Measurements from ENCODE around the gene PHACTR3. TPM values are rescaled to one million over a fixed set of nuclear protein-coding genes. Genes with fewer than 3 reads are reported as not detected.

Gene PHACTR3
- polyA plus RNA-seq, 1 donor = 12.4 TPM

DNA sequence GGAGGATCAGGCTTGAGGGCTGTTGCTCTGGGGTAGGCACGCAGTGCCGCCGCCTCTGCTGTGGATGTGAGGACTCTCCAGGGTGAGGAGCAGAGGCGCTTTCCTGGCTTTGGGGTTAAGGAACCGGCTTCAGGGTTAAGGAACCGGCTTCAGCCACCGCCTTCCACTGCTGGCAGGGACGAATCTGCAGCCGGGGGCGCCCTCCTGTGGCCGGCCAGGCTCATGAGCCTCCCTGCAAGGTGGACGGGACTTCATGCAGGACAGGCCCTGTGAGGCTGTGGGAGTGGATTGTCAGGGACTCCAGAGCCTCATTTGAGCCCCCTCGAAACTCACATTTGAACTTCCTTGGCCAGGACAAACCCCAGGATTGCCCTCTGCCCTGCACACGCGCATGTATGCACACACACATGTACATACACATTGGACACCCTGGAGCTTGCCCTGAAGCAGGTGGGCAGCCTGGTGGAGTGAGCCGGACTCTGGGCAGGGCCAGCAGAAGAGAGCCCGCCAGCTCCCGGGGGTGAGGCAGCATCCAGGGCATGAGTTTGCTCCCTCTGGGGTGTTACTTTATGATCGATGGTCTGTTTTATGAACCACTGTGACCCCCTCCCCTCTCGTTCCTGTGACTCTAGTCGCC is 146.9 kb downstream of the PHACTR3 start:
- DNase-seq = peak; percentile 53

DNA sequence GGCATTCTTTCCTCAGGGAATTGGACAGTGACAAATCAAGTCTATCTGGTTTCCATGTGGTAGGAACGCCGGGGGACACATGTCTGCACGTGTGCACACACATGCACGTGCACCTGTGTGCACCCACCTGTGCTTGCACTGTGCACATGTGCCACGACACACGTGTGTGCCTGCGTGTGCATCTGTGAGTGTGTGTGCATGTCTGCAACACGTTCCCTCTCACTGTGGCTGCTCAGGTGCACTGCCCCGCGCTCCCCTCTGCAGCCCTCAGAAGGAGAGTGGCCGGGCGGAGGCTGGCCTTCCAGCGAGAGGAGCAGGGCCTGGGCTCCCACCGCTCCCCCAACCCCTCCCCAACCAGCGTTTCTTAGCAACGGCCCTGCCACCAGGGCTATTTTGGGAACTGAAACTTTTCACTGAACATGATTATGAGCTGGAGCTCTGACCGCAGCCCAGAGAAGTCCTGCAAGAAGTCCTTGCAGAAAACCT is 147.8 kb downstream of the PHACTR3 start:
- DNase-seq = no peak

DNA sequence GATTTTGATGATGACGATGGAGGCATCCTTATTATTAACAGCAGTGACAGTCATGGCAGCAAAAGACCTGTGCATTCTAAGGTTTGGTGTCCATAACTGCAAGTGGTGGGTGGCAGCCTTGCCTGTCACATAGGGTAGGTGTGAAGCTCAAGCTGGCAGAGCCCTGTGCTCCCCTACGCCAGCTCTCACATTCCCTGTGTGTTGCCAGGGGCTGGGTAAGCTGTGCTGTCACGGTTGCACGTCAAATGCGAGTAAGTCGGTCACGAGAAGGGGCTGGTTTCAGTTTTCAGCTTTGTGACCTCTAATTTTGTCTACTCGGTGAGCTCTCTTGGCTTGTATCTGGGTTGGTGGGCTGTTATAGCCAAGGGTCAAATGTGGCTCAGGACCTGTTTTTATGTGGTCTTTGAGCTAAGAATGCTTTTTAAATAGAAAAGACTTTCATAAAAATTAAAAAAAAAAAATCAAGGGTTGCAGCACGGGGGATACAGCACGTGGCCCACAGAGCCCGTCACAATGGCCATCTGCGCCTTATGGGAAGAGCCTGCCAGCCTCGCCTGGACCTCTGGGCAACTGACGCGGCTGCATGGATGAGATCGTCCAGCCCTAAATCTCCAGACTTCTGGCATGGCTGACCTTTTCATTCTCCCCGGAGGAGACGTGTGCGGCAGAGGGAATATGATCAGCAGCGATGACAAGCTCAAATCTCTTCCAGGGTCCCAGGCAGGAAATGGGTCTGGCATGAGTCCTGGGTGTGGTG is 148.5 kb downstream of the PHACTR3 start:
- no peak for DNase-seq

DNA sequence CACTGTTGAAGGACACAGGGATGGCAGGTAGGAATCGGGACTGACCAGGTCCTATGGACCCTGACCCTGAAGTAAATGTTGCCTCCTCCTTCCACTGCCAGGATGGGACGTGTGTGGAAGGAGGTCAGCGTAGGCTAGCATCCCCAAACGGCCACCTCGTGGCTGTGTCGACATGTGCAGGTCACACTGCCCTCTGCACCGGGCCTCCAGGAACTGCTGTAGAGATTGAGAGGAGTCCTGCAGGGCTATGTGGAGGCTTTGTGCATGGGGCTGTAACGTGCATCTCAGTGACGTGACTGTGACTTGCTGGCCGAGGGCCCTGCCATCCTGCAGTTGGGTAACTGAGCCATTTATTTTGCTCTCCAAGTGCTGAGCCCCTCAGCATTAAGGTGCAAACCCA is 149.5 kb downstream of the PHACTR3 start:
- DNase-seq = no peak

DNA sequence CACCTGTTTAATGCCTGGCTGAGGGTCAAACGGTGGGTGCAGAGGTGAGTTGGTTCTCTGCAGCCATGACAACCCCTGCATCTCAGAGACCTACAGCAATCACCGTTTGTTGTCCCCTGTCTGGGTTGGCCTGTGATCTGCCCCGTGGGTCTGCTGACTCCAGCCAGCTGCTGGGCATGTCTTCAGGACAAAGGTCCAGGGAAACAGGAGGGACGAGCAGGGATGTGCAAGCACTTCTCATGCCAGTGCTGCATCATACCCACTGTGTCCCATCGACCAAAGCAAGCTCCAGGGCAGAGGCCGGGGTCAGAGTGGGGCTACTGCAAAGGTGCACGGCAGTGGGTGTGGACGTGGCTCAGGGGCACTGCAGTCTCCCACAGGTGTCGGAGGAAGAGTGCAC is 150.2 kb downstream of the PHACTR3 start:
- no peak for DNase-seq

DNA sequence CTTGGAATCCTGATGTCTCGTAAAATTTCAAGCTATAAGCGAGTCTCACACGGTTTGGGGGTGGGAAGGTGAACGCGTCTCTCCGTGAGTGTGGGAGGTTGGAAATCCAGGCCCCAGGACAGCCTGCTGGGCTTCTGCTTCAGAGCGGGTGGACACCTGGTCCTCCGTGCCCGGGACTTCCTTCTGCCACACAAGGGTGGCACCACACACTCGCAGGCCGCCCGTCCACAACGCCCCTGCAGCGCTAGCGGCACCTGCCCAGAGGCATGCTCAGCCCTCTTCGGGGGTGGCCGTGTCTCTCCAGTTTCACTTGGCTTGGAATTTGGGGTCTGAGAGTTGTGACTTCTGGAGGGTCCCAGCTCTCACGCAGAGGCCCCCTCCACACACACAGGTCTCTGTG is 151.9 kb downstream of the PHACTR3 start:
- DNase-seq = no peak

DNA sequence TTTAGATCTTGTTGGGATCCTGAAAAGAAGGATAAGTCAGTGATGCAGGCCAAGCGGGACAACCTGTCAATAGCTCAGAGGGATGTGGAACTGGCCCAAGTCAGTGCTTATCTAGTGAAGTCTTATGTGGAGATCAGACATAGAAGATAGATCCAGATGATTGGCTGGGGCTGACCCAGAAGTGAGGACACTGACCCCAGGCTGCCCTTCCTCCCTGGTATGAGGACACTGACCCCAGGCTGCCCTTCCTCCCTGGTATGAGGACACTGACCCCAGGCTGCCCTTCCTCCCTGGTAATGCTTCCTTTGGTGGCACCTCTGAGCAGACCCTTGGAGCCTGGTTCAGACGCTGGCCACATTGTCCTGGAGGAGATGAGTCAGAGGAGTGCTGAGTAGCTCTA is 159.7 kb downstream of the PHACTR3 start:
- no peak for DNase-seq

DNA sequence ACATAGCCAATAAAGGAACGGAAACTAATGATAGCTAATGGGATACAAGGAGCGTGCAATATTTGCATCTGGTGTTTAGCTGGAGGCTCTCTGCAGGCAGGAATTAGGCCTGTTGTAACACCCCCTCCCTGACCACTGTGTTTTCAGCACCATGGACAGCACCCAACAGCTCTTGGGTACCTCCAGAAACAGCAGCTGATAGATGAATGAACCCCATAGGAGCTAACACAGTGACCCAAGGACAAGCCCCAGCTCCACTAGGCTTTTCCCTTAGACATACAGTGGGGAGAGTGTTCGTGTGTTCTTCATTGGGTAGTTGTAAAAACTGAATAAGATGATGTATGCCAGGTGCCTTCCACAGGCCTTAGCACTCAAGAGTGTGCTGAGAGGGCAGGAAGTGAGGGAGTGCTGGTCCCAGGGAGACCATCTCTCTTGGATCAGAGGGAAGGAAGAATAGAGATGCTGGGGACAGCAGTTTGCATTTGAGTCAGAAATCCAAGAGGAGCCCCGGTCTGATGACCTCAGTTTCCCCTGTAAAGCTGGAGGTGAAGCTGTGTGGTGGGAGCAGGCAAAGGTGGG is 161.3 kb downstream of the PHACTR3 start:
- DNase-seq = no peak

DNA sequence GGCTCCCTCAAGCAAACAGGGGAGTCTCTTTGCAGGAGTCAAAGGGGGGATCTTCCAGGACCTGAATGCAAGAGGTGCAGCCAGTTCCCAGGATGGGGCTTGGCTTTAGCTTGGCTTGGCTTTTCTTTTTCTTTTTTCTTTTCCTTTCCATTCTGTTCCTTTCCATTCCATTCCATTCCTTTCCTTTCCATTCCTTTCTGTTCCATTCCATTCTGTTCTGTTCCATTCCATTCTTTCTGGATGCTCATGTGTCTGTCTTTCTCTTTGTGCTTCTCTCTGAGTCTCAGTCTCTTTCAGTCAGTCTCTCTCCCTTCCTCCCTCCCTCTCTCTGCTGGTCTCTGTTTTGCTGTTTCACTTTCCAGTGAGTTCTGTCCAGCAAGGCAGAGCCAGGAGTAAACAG is 163.3 kb downstream of the PHACTR3 start:
- no peak for DNase-seq

DNA sequence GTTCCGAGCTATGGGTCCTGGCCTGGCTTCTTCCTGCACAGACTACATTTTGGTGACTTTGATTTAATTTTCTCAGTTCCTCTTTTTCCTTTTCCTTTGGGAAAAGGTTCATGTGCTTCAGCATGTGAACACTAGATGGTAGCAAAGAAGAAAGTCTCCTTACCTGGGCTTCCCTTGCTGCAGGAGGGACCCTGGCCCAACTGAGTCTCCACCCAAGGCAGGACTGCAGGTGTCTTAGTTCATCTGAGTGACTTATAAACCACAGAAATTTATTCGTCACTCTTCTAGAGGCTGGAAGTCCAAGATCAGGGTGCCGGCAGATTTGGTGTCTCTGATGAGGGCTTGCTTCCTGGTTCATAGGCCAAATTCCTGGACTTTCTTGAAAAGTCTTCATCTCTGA is 165.9 kb downstream of the PHACTR3 start:
- DNase-seq = no peak

DNA sequence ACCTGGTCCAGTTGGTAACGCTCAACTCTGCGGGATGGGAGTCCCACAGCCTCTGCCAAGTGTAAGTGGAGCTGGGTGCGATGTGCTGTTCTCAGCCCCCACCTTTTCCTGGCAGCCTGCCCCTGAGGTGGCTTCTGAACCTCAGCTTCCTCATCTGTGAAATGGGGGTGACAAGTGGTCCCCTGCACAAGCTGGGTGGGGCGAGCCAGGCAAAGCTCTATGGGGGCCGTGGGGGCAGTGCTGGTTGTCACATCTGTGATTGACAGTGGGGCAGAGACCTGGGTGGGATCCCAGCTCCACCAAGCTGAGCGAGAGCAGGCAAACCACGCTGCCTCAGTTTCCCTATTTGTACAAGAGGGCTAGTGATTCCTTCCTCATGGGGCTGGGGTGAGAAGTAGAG is 166.5 kb downstream of the PHACTR3 start:
- no peak for DNase-seq

DNA sequence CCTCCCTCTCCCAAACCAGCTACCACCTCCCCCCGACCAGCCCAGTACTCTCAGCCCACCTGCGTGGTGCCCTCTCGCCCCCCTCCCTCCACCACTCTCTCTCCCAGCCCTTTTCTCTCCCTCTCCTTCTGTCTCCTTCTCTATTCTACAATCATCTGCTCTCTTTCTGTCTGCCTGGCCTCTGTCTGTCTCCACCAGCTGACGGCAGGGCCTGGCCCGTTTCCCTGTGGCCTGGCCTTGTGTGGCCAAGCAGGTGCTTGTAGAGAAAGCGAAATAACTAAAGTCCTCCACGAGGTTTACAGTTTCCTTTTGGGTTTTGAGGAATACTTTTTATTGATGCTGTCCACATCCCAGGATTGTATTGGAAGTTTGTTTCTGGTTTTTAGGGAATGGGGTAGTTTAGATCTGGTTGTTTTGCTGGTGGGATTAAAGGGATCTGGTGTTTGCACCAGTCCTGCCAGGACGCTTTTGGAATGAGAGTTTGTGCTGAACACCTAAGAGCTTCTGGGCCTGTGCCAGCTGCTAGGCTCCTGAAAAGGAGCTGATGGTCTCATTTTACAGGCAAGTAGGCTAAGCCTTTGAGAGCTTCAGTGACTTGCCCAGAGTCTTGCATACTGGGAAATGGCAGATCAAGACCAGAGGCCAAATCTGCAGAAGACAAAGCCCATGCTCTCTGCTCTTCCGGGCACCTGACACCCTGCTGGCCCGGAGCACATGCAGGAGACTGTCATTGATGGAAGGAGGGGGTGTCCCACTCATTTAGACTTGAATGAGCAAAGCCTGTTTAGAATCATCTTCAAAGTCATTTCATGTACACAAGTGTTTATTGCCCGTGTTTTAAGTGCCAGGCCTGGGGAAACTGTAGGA is 167.4 kb downstream of the PHACTR3 start:
- DNase-seq = no peak

DNA sequence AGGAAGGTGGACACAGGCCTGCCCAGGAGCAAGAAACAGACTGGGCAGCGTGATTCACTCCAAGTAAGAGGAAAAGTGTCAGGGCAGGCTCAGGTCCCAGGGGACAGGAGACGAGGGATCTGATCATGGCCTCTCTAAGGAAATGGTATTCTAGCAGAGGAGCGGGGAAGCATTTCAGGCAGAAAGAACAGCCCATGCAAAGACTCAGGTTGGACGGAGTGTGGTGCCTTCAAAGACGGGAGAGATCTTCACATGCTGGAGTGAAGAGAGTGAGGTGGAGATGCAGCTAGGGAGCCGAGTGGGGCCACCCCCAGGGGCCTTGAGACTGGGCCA is 168.0 kb downstream of the PHACTR3 start:
- no peak for DNase-seq

DNA sequence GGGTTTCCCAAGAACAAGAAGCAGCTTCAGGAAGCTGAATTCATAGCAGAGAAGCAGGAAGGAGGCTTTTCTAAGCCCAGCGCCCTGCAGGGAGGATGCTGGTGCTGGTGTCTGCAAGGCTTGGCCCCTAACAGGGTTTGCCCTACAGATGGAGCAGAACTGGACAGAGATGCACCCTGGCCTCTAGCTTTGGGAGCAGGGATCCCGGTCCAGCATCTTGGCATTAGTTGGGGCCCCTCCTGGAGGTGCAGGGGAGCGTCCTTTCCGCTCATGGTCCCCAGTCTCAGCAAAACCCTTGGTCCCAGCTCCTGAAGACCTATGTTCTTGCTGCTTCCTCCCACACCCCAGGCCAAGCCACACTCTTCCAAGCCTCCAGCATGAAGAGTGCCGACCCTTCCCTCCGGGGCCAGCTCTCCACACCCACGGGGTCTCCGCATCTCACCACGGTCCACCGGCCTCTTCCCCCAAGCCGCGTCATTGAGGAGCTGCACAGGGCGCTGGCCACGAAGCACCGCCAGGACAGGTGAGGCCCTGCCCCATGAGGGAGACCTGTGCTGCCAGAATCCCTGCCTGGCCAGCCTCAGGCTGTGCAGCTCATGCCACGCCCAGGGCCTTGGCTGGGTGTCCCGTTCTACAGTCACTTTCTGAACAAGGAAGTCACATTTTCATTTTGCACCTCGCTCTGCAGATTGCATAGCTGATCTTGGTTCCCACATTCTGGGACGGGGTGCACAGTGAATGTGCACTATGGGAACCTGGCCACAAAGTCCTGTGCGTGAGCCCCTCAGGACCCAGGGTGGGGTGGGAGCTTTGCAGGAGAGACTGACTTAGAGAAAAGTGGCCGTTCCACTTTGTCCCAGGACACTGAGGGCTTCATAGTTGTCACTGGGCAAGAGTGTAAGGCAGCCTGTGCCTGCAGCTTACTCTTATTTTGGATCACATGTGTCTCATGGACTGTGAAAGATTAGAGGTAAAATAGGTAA is 168.9 kb downstream of the PHACTR3 start:
- DNase-seq = no peak

DNA sequence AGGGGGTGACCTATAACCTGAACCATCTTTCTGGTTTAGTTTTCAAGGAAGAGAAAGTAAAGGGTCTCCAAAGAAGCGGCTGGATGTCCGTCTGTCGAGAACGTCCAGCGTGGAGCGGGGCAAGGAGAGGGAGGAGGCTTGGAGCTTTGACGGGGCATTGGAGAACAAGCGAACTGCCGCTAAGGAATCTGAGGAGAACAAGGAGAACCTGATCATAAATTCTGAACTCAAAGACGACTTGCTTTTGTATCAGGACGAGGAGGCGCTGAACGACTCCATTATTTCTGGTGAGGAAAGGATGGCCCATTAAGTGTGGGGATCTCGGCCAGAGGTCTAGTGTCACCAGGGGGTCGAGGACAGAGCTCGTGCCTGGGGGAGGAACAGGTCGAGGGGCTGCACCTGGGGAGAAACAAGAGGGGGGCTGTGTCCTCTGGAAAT is 169.9 kb downstream of the PHACTR3 start:
- no peak for DNase-seq

DNA sequence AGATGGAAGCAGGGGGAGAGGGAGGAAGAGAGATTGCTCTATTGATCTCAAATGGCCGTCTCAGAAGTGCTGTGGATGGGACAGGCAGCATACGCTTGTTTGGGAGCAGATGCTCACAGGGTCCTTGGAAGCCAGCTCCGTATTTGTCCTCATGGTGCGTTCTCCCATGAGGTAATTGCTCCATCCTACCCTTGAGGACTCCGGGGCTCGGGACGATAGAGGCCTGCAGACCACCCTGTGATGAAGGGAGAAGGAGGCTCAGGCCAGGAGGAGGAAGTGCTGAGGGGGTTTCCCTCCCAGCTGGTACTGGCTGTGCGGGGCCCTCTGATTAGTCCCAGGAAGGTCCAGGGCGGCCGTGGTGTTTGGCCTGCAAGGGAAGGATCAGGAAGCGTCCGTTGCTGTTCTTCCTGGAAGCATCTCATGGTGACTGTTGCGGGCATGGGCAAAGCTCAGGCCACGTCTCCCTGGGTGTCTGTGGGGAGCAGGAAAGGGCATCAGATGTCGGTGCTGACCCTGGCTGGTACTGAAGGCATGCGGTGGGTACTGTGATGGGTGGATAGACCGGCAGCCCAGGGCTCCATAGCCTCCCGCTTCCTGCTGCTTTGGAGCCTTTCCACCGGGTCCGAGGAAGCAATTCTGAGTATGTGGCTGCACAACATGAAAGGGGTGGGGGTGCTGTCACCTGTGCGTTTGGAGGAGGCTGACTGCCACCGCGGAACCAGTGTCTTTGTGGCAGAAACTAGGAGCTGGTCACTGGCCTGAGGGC is 170.8 kb downstream of the PHACTR3 start:
- no peak for DNase-seq

DNA sequence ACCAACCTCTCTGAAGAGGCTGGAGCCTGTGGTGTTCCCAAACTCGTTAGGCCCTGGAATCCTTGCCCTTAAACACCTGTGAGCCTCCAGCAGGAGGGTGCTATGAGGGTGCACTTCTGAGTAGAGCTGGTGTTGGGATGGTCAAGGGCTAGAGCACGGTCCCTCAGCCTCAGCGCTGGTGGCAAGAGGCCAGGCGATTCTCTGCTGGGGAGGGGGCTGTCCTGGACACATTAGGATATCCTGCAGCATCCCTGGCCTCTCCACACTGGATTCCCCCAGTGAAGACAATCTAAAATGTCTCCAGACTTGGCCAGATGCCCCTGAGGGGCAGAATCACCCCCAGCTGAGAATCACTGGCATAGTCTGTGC is 171.3 kb downstream of the PHACTR3 start:
- no peak for DNase-seq

DNA sequence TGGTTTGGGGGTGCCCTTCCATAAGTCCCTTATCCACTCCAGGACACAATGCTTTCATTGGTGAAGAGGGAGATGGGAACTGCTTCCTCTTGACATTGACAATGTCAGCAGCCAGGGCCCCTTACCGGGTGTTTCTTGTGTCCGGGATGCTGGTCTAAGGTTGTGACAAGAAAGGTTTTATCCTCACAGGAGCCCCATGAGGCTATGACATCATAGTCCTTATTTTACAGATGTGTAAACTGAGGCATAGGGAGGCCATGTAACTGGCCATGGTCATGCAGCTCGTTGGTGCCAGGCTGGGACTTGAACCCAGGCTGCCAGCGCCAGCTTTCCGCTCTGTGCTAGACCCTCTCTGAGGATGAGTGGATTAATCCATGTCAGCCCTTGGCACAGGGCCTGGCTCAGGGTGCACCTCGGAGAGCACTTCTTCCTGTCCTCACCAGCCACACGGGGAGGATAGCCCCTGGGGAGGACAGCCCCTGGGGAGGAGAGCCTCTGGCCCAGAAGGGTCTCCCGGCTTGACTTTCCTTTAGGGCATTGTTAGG is 171.8 kb downstream of the PHACTR3 start:
- no peak for DNase-seq

DNA sequence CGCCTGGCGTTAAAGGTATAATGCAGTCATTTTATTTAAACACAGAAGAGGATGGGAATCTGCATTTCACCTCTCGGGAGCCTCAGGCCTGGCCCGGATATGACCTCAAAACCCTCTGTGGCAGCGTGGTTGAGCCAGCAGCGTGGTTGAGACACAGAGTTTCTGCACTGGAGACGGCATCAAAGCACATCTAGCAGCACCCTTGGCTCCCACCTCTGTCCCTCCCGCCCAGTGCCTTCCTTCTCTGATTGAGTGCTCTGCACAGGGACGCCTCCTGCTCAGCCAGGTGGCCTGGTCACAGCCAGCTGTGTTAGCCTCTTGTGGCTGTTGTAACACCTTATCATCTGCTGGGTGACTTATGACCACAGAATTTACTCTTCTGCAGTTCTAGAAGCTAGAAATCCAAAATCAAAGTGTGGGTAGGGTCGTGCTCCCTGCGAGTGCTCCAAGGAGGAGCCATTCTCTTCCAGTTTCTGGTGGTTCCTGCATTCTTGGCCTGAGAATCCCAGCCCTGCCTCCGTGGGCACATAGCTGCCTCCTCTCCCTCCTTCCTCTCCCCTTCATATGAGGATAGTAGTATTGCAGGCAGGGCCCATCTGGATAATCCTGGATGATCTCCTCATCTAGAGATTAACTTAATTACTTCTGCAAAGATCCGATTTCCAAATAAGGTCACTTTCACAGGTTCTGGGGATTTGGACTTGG is 172.4 kb downstream of the PHACTR3 start:
- no peak for DNase-seq

DNA sequence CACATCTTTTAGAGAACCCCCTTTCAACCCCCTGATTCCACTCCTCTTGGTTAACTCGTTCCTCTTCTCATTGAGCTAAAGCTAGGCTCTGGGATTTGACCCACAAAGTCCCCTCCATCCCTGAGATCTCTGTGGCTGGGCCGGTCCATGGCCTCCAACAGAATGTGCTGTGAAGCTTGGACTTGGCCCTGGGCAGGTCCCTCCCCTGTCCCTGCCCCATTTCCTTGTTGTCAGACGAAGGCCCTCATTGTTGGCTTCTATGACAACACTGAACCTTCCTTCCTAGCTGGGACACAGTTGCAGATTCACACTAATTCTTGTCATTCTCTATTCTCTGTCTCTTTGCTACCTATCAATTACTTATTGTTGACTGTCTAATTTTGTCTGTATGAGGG is 173.0 kb downstream of the PHACTR3 start:
- no peak for DNase-seq

All from left kidney (tissue), 2 donors.